ENCODE data around the gene PAPPA.

DNA sequence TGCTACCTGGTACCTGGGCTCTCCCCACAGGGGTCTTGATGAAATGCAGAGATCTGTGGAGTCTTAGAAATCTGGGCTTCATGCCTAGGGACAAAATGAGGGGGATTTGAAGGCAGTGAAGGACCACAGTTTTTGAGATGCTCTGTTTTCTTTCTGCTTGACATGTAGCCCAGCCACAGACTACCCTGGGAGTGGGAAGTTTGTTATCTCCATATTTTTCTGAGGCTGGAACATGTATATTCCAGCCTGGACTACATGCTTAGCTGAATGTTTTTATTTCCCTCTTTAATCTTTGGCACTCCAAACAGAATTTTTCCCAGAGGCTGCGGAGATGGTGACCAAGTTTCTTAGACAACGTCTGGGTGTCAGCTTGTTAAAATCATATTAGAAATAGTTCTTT is 252.9 kb downstream of the PAPPA start:
- TF ChIP-seq CTCF (conservative IDR thresholded peaks at IDR 0.05; ENCODE audit: low read length) (no peak), EZH2phosphoT487 (IDR thresholded peaks at IDR 0.05; ENCODE audit: borderline replicate concordance, low read depth, low read length) (no peak)
